ENCODE data around the gene ZFPM1. TPM values are rescaled to one million over a fixed set of nuclear protein-coding genes. Genes with fewer than 3 reads are reported as not detected.

ZFPM1 gene
- total RNA-seq, 1 donor from 2014 or later: 5.7 TPM

DNA sequence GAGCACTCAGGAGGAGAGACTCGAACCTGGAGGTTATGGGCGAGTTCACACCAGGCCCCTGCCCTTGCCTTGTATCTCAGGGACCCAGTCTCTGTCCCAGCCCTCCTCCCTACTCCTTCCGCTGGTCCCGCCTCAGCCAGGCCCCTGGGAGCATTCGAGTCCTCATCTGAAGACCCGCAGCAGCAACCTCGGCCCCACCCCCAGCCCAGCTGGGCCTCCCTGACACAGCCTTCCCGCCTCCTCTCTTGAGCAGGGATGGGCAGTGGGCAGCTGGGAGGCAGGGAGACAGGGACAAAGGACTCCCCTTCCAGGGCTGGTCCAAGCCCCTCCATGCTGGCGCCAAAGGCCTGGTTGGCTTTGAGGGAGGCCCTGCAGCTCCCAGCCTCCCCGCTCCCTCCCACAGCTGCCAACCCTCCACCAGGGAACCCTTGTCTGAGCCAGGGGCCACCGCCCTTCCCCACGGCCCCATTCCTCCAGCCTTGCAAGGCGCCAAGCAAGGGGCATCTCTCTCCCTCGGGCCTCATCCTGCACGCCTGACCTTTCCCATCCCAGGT is 101.7 kb downstream of the ZFPM1 start:
- Mint-ChIP-seq H3K36me3 (ENCODE audit: unreplicated experiment) (no peaks in the 10 kb centered on the region), H3K27ac (ENCODE audit: unreplicated experiment) (no peak overlapping the region), H3K9me3 (ENCODE audit: unreplicated experiment) (no peaks in the 10 kb centered on the region), H3K4me3 (ENCODE audit: unreplicated experiment) (no peak overlapping the region), H3K27me3 (ENCODE audit: unreplicated experiment) (peaks cover 29% of the 10 kb centered on the region), H3K4me1 (ENCODE audit: unreplicated experiment) (peaks cover 12% of the 10 kb centered on the region)
- DNase-seq (ENCODE audit: extremely low spot score, unreplicated experiment): no peak
- no peak for TF ChIP-seq CTCF (IDR thresholded peaks at IDR 0.05)

GRCh38 chr16:88556294-88556988 is 103.4 kb downstream of the ZFPM1 start:
- no peak overlapping the region for H3K4me3 Mint-ChIP-seq (ENCODE audit: unreplicated experiment)
- H3K27me3 Mint-ChIP-seq (ENCODE audit: unreplicated experiment): peaks cover 29% of the 10 kb centered on the region
- no peak overlapping the region for H3K27ac Mint-ChIP-seq (ENCODE audit: unreplicated experiment)
- TF ChIP-seq CTCF (IDR thresholded peaks at IDR 0.05): no peak
- H3K4me1 Mint-ChIP-seq (ENCODE audit: unreplicated experiment): peaks cover 12% of the 10 kb centered on the region
- no peaks in the 10 kb centered on the region for H3K9me3 Mint-ChIP-seq (ENCODE audit: unreplicated experiment)
- no peak for DNase-seq (ENCODE audit: extremely low spot score, unreplicated experiment)
- no peaks in the 10 kb centered on the region for H3K36me3 Mint-ChIP-seq (ENCODE audit: unreplicated experiment)

GRCh38 chr16:88558457-88559442 is 105.7 kb downstream of the ZFPM1 start:
- H3K4me3 Mint-ChIP-seq (ENCODE audit: unreplicated experiment): no peak overlapping the region
- H3K9me3 Mint-ChIP-seq (ENCODE audit: unreplicated experiment): no peaks in the 10 kb centered on the region

GRCh38 chr16:88560714-88561484 is 107.8 kb downstream of the ZFPM1 start:
- Mint-ChIP-seq H3K27me3 (ENCODE audit: unreplicated experiment) (peaks cover 13% of the 10 kb centered on the region), H3K36me3 (ENCODE audit: unreplicated experiment) (no peaks in the 10 kb centered on the region), H3K9me3 (ENCODE audit: unreplicated experiment) (no peaks in the 10 kb centered on the region), H3K4me3 (ENCODE audit: unreplicated experiment) (no peak overlapping the region), H3K4me1 (ENCODE audit: unreplicated experiment) (peaks cover 7% of the 10 kb centered on the region), H3K27ac (ENCODE audit: unreplicated experiment) (no peak overlapping the region)
- TF ChIP-seq CTCF (IDR thresholded peaks at IDR 0.05): no peak
- DNase-seq (ENCODE audit: extremely low spot score, unreplicated experiment): no peak

More at GRCh38 chr16:88558457-88559442, 105.7 kb downstream of the ZFPM1 start:
- H3K27ac Mint-ChIP-seq (ENCODE audit: unreplicated experiment): no peak overlapping the region
- no peaks in the 10 kb centered on the region for H3K36me3 Mint-ChIP-seq (ENCODE audit: unreplicated experiment)
- H3K4me1 Mint-ChIP-seq (ENCODE audit: unreplicated experiment): peaks cover 7% of the 10 kb centered on the region
- DNase-seq (ENCODE audit: extremely low spot score, unreplicated experiment): no peak
- peak; percentile 53 for TF ChIP-seq CTCF (IDR thresholded peaks at IDR 0.05)
- H3K27me3 Mint-ChIP-seq (ENCODE audit: unreplicated experiment): peaks cover 22% of the 10 kb centered on the region

Measured in osteocyte (in vitro differentiated cells).